ENCODE measurements around the gene UPP2.

DNA sequence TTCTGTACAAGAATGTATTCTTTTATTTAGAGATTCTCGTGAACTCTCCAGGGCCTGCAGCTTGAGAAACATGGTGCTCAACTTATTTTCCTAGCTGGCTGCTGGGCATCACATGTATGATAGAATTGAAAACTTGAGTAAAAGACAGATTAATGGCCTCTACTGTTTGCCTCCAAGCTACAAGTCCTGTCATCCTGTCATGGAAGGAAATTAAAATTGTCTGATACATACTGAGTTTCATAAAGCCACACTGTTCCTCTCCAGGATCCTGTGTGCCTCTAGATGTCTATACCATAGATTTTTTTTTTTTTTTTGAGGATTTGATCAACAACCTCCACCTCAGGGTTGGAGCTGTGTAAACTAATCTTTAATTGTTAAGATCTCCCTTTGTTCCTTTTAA, 38.5 kb downstream of the UPP2 start:
- TF ChIP-seq, protein P1, sequence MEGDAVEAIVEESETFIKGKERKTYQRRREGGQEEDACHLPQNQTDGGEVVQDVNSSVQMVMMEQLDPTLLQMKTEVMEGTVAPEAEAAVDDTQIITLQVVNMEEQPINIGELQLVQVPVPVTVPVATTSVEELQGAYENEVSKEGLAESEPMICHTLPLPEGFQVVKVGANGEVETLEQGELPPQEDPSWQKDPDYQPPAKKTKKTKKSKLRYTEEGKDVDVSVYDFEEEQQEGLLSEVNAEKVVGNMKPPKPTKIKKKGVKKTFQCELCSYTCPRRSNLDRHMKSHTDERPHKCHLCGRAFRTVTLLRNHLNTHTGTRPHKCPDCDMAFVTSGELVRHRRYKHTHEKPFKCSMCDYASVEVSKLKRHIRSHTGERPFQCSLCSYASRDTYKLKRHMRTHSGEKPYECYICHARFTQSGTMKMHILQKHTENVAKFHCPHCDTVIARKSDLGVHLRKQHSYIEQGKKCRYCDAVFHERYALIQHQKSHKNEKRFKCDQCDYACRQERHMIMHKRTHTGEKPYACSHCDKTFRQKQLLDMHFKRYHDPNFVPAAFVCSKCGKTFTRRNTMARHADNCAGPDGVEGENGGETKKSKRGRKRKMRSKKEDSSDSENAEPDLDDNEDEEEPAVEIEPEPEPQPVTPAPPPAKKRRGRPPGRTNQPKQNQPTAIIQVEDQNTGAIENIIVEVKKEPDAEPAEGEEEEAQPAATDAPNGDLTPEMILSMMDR (IDR thresholded peaks at IDR 0.05): no peak
- TF ChIP-seq, protein P2, sequence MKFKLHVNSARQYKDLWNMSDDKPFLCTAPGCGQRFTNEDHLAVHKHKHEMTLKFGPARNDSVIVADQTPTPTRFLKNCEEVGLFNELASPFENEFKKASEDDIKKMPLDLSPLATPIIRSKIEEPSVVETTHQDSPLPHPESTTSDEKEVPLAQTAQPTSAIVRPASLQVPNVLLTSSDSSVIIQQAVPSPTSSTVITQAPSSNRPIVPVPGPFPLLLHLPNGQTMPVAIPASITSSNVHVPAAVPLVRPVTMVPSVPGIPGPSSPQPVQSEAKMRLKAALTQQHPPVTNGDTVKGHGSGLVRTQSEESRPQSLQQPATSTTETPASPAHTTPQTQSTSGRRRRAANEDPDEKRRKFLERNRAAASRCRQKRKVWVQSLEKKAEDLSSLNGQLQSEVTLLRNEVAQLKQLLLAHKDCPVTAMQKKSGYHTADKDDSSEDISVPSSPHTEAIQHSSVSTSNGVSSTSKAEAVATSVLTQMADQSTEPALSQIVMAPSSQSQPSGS (CRISPR knock-in tag; IDR thresholded peaks at IDR 0.05; ENCODE audit: borderline replicate concordance, low read depth): no peak
- no peak for TF ChIP-seq SMAD3 (CRISPR knock-in tag; IDR thresholded peaks at IDR 0.05; ENCODE audit: borderline replicate concordance)
- no peak for TF ChIP-seq CREB1 (CRISPR knock-in tag; IDR thresholded peaks at IDR 0.05)
- no peak for TF ChIP-seq NFATC4 (CRISPR knock-in tag; IDR thresholded peaks at IDR 0.05)
- TF ChIP-seq ZNF263 (CRISPR knock-in tag; IDR thresholded peaks at IDR 0.05; ENCODE audit: low read depth): no peak
- TF ChIP-seq IRF2 (CRISPR knock-in tag; IDR thresholded peaks at IDR 0.05; ENCODE audit: borderline replicate concordance, low read depth): no peak
- TF ChIP-seq, protein P3, sequence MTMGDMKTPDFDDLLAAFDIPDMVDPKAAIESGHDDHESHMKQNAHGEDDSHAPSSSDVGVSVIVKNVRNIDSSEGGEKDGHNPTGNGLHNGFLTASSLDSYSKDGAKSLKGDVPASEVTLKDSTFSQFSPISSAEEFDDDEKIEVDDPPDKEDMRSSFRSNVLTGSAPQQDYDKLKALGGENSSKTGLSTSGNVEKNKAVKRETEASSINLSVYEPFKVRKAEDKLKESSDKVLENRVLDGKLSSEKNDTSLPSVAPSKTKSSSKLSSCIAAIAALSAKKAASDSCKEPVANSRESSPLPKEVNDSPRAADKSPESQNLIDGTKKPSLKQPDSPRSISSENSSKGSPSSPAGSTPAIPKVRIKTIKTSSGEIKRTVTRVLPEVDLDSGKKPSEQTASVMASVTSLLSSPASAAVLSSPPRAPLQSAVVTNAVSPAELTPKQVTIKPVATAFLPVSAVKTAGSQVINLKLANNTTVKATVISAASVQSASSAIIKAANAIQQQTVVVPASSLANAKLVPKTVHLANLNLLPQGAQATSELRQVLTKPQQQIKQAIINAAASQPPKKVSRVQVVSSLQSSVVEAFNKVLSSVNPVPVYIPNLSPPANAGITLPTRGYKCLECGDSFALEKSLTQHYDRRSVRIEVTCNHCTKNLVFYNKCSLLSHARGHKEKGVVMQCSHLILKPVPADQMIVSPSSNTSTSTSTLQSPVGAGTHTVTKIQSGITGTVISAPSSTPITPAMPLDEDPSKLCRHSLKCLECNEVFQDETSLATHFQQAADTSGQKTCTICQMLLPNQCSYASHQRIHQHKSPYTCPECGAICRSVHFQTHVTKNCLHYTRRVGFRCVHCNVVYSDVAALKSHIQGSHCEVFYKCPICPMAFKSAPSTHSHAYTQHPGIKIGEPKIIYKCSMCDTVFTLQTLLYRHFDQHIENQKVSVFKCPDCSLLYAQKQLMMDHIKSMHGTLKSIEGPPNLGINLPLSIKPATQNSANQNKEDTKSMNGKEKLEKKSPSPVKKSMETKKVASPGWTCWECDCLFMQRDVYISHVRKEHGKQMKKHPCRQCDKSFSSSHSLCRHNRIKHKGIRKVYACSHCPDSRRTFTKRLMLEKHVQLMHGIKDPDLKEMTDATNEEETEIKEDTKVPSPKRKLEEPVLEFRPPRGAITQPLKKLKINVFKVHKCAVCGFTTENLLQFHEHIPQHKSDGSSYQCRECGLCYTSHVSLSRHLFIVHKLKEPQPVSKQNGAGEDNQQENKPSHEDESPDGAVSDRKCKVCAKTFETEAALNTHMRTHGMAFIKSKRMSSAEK (CRISPR knock-in tag; IDR thresholded peaks at IDR 0.05; ENCODE audit: borderline replicate concordance): no peak
- TF ChIP-seq FOXJ3 (CRISPR knock-in tag; IDR thresholded peaks at IDR 0.05; ENCODE audit: borderline replicate concordance): no peak
- TF ChIP-seq ZNF317 (CRISPR knock-in tag; IDR thresholded peaks at IDR 0.05; ENCODE audit: borderline replicate concordance, low read depth): no peak
- TF ChIP-seq ESRRA (CRISPR knock-in tag; IDR thresholded peaks at IDR 0.05; ENCODE audit: borderline replicate concordance): no peak
- TF ChIP-seq, protein P4, sequence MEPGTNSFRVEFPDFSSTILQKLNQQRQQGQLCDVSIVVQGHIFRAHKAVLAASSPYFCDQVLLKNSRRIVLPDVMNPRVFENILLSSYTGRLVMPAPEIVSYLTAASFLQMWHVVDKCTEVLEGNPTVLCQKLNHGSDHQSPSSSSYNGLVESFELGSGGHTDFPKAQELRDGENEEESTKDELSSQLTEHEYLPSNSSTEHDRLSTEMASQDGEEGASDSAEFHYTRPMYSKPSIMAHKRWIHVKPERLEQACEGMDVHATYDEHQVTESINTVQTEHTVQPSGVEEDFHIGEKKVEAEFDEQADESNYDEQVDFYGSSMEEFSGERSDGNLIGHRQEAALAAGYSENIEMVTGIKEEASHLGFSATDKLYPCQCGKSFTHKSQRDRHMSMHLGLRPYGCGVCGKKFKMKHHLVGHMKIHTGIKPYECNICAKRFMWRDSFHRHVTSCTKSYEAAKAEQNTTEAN (CRISPR knock-in tag; IDR thresholded peaks at IDR 0.05): no peak
- TF ChIP-seq, protein P5, sequence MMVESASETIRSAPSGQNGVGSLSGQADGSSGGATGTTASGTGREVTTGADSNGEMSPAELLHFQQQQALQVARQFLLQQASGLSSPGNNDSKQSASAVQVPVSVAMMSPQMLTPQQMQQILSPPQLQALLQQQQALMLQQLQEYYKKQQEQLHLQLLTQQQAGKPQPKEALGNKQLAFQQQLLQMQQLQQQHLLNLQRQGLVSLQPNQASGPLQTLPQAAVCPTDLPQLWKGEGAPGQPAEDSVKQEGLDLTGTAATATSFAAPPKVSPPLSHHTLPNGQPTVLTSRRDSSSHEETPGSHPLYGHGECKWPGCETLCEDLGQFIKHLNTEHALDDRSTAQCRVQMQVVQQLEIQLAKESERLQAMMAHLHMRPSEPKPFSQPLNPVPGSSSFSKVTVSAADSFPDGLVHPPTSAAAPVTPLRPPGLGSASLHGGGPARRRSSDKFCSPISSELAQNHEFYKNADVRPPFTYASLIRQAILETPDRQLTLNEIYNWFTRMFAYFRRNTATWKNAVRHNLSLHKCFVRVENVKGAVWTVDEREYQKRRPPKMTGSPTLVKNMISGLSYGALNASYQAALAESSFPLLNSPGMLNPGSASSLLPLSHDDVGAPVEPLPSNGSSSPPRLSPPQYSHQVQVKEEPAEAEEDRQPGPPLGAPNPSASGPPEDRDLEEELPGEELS (CRISPR knock-in tag; IDR thresholded peaks at IDR 0.05): no peak

Measured in WTC11 (cell line).